H1 (cell line): Measurements from ENCODE around the gene TCERG1. TPM values are rescaled to one million over a fixed set of nuclear protein-coding genes. Genes with fewer than 3 reads are reported as not detected.

Experiments
- CTCF ChIA-PET: fragments of 300-600 bp; sonication (Branson Sonifier 250); formaldehyde crosslinking; loops from one replicate; lab custom pipeline; 2021; ENCODE audit not compliant: partially characterized antibody; lab: Charles Lee
- POLR2A ChIA-PET: fragments of 300-600 bp; sonication (Branson Sonifier 250); formaldehyde crosslinking; loops from one replicate; lab custom pipeline; 2021; ENCODE audit warnings: inconsistent platforms; ENCODE audit not compliant: partially characterized antibody; lab: Charles Lee
- DNase-seq, 2 experiments: peaks; one replicate each; pipeline versions ENCODE4 v3.0.0 to v3.0.0-alpha.2; 2010 to 2022; ENCODE audit warnings: low spot score in 2 of 2, low read depth in 1 of 2, mixed read lengths in 1 of 2
- FAIRE-seq: peaks from 2 replicates; lab custom pipeline; 2011; peaks lifted over from hg19 to GRCh38; lab: Jason Lieb, UNC
- H2AFZ ChIP-seq: 2 replicates; pipeline ENCODE4 v1.8.1; 2012; ENCODE audit warnings: low read length, inconsistent platforms
- H2AK5ac ChIP-seq: 2 replicates; pipeline ENCODE4 v1.6.1; 2013; ENCODE audit warnings: low read depth, low read length
- H2BK120ac ChIP-seq: replicated peaks from 2 replicates; pipeline ENCODE3; 2013; ENCODE audit warnings: low read depth, low read length, inconsistent platforms
- H2BK12ac ChIP-seq: 2 replicates; pipeline ENCODE4 v1.6.1; 2013; ENCODE audit warnings: low read depth, low read length
- H2BK15ac ChIP-seq: 2 replicates; pipeline ENCODE4 v1.6.1; 2013; ENCODE audit warnings: low read length
- H2BK20ac ChIP-seq: 2 replicates; pipeline ENCODE4 v1.6.1; 2013; ENCODE audit warnings: low read length
- H2BK5ac ChIP-seq: 2 replicates; pipeline ENCODE4 v1.6.1; 2013; ENCODE audit warnings: low read depth, low read length
- H3K14ac ChIP-seq: 2 replicates; pipeline ENCODE4 v1.6.1; 2013; ENCODE audit warnings: inconsistent platforms; ENCODE audit not compliant: insufficient read length
- H3K18ac ChIP-seq: 2 replicates; pipeline ENCODE4 v1.6.1; 2013; ENCODE audit warnings: low read length; ENCODE audit errors: extremely low read depth
- H3K23ac ChIP-seq: 2 replicates; pipeline ENCODE4 v1.6.1; 2013; ENCODE audit warnings: inconsistent platforms; ENCODE audit not compliant: insufficient read length
- H3K23me2 ChIP-seq: 2 replicates; pipeline ENCODE4 v1.6.1; 2013; ENCODE audit warnings: low read depth, low read length
- H3K27ac ChIP-seq: 2 replicates; pipeline ENCODE4 v1.6.1; 2011; ENCODE audit warnings: low read depth, low read length, inconsistent platforms
- H3K27me3 ChIP-seq, 4 experiments: replicated peaks in 1 of 4; 1 replicate in 1 of 4; 2 replicates in 3 of 4; pipeline versions ENCODE4 v1.6.1 to v1.8.1; 2011 to 2013; ENCODE audit warnings: low read length in 3 of 4, mild to moderate bottlenecking in 3 of 4, inconsistent platforms in 2 of 4, mixed read lengths in 2 of 4, moderate library complexity in 1 of 4; ENCODE audit not compliant: control insufficient read depth in 3 of 4, insufficient read depth in 3 of 4; ENCODE audit errors: extremely low read depth in 1 of 4
- H3K36me3 ChIP-seq, 4 experiments: 2 replicates each; pipeline versions ENCODE4 v1.6.1 to v1.8.1; 2011 to 2013; ENCODE audit warnings: mild to moderate bottlenecking in 4 of 4, low read length in 3 of 4, moderate library complexity in 2 of 4, control low read depth in 1 of 4, inconsistent platforms in 1 of 4; ENCODE audit not compliant: insufficient read depth in 4 of 4, control insufficient read depth in 2 of 4
- H3K4ac ChIP-seq: replicated peaks from 2 replicates; pipeline ENCODE3; 2013; ENCODE audit warnings: low read length, low read depth, mixed read lengths, inconsistent platforms; ENCODE audit not compliant: insufficient read length
- H3K4me1 ChIP-seq, 4 experiments: replicated peaks in 1 of 4; 1 replicate in 1 of 4; 2 replicates in 3 of 4; pipeline versions ENCODE4 v1.6.1 to v1.8.1; 2011 to 2013; ENCODE audit warnings: low read length in 3 of 4, inconsistent platforms in 2 of 4, mixed read lengths in 1 of 4; ENCODE audit not compliant: insufficient read depth in 4 of 4, control insufficient read depth in 3 of 4
- H3K4me2 ChIP-seq, 2 experiments: 2 replicates each; pipeline versions ENCODE4 v1.6.1 to v1.8.1; 2011 to 2013; ENCODE audit warnings: low read depth in 2 of 2, low read length in 2 of 2, control low read depth in 1 of 2, inconsistent platforms in 1 of 2, mild to moderate bottlenecking in 1 of 2; ENCODE audit not compliant: insufficient read depth in 1 of 2
- H3K4me3 ChIP-seq, 4 experiments: fragments of 200-600, 300-600 bp in 1 of 4; sonication (generic), shearing (Covaris generic), sonication (Bioruptor Twin) in 1 of 4; 2 replicates each; pipeline versions ENCODE4 v1.5.1 to v1.8.1; 2011 to 2016; ENCODE audit warnings: low read length in 4 of 4, low read depth in 3 of 4, control low read depth in 2 of 4, inconsistent platforms in 2 of 4, mild to moderate bottlenecking in 2 of 4, mixed read lengths in 1 of 4, moderate library complexity in 1 of 4; ENCODE audit not compliant: insufficient read depth in 2 of 4; ENCODE audit errors: extremely low read depth in 1 of 4
- H3K56ac ChIP-seq: replicated peaks from 2 replicates; pipeline ENCODE3; 2013; ENCODE audit warnings: low read depth, mild to moderate bottlenecking, mixed read lengths, low read length, inconsistent platforms; ENCODE audit not compliant: insufficient read length
- H3K79me1 ChIP-seq: 2 replicates; pipeline ENCODE4 v1.6.1; 2013; ENCODE audit warnings: low read depth, low read length, control low read depth
- H3K79me2 ChIP-seq, 2 experiments: 2 replicates each; pipeline versions ENCODE4 v1.6.1 to v1.8.1; 2012 to 2013; ENCODE audit warnings: low read length in 2 of 2, mild to moderate bottlenecking in 2 of 2, inconsistent platforms in 1 of 2; ENCODE audit not compliant: insufficient read depth in 2 of 2, control insufficient read depth in 1 of 2
- H3K9ac ChIP-seq, 4 experiments: replicated peaks in 1 of 4; 1 replicate in 1 of 4; 2 replicates in 3 of 4; pipeline versions ENCODE4 v1.6.1 to v1.8.1; 2011 to 2013; ENCODE audit warnings: low read depth in 3 of 4, low read length in 3 of 4, control low read depth in 2 of 4, mild to moderate bottlenecking in 2 of 4, moderate library complexity in 2 of 4, inconsistent platforms in 1 of 4; ENCODE audit errors: extremely low read depth in 1 of 4
- H3K9me3 ChIP-seq, 2 experiments: 2 replicates each; pipeline versions ENCODE4 v1.6.1 to v1.8.1; 2012 to 2013; ENCODE audit warnings: mild to moderate bottlenecking in 2 of 2, moderate library complexity in 2 of 2, control low read depth in 1 of 2, inconsistent platforms in 1 of 2, low read depth in 1 of 2, low read length in 1 of 2, mixed read lengths in 1 of 2; ENCODE audit not compliant: insufficient read depth in 2 of 2
- H4K20me1 ChIP-seq, 2 experiments: replicated peaks in 1 of 2; 2 replicates each; pipeline versions ENCODE3 to v1.8.1; 2011 to 2013; ENCODE audit warnings: inconsistent platforms in 2 of 2, low read length in 2 of 2, mild to moderate bottlenecking in 1 of 2; ENCODE audit not compliant: insufficient read depth in 2 of 2, control insufficient read depth in 1 of 2
- H4K5ac ChIP-seq: 2 replicates; pipeline ENCODE4 v1.6.1; 2013; ENCODE audit warnings: low read length, low read depth, mixed read lengths, inconsistent platforms; ENCODE audit not compliant: insufficient read length
- H4K8ac ChIP-seq: 2 replicates; pipeline ENCODE4 v1.8.0; 2013; ENCODE audit warnings: mild to moderate bottlenecking, moderate library complexity, low read length, inconsistent platforms; ENCODE audit not compliant: insufficient read depth; ENCODE audit errors: extremely low read depth
- H4K91ac ChIP-seq: replicated peaks from 2 replicates; pipeline ENCODE3; 2013; ENCODE audit warnings: low read length, mixed read lengths, inconsistent platforms; ENCODE audit not compliant: insufficient read length
- BACH1 ChIP-seq: IDR thresholded peaks from 2 replicates; pipeline ENCODE4 v1.6.1; 2012; ENCODE audit warnings: low read length, improper control_type of control experiment
- CEBPB ChIP-seq: IDR thresholded peaks from 2 replicates; pipeline ENCODE4 v1.6.1; 2012; ENCODE audit warnings: low read depth, low read length
- KDM4A ChIP-seq: IDR thresholded peaks from one replicate; pipeline ENCODE4 v1.7.1; 2012; ENCODE audit warnings: low read depth, mild to moderate bottlenecking, moderate library complexity, low read length, inconsistent platforms; ENCODE audit not compliant: severe bottlenecking
- SIX5 ChIP-seq: IDR thresholded peaks from 2 replicates; pipeline ENCODE4 v1.6.1; 2011; ENCODE audit warnings: mild to moderate bottlenecking, low read depth, low read length
- TCF12 ChIP-seq: IDR thresholded peaks from 2 replicates; pipeline ENCODE4 v1.6.1; 2011; ENCODE audit warnings: low read depth, mild to moderate bottlenecking, low read length
- polyA plus RNA-seq, 7 experiments: library from polyadenylated mRNA; depleted of rRNA in 3 of 7; stranded (reverse) in 5 of 7; unstranded in 2 of 7; fragments of >200 nt in 5 of 7; fragments of 200-250 nt in 2 of 7; gene quantifications; 1 replicate in 5 of 7; 2 replicates in 1 of 7; 4 replicates in 1 of 7; pipeline versions ENCODE4 v1.2.1 to v1.2.3, GENCODE V29; 2011 to 2013; ENCODE audit warnings: missing spikeins in 2 of 7, mixed read lengths in 2 of 7
- total RNA-seq: library from RNA; stranded (reverse); fragmentation: NEBNext Ultra II Directional; extraction: Animal tissue kit (Norgen Biotek cat#: 25700); gene quantifications from 2 replicates; pipeline ENCODE4 v1.2.1, GENCODE V29; 2021
- TF ChIP-seq, protein P1 (sequence below): IDR thresholded peaks from 2 replicates; pipeline ENCODE4 v1.6.1; 2011; ENCODE audit warnings: low read length, improper control_type of control experiment

The TCERG1 gene
- total and polyA plus RNA-seq, 2 of the 8 experiments (the other 6 are each of a cell fraction or from before 2014, with no cell fraction given): 105 to 122 TPM

DNA sequence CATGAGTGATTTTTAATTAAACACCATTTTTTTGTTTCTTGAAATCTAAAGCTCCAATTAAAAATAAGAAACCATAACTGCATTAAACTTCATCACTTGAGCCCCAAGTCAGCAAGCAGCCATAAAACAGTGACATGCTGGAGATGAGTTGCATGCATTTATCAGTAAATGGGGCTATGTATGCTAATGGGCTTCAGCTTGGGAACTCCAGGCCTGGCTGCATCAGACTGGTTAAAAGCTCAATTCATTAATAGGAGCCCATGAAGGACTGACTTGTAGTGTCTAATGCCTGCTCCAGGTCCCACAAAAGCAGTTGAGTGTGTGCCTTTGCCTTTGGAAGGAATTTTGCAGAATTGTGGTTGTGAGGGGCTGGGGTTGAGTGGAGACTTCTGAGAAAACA lies 102.5 kb downstream of the TCERG1 start:
- Histone ChIP-seq H3K4ac (no peak overlapping the region), H3K27me3 (no peaks in the 10 kb centered on the region), H4K8ac (no peak overlapping the region), H3K9ac (no peak overlapping the region), H4K5ac (no peak overlapping the region), H2BK5ac (no peak overlapping the region), H3K18ac (no peak overlapping the region), H3K9me3 (no peaks in the 10 kb centered on the region), H2BK12ac (no peak overlapping the region), H3K36me3 (no peaks in the 10 kb centered on the region), H3K56ac (no peak overlapping the region), H3K23me2 (no peaks in the 10 kb centered on the region), H4K20me1 (no peaks in the 10 kb centered on the region), H3K4me1 (no peaks in the 10 kb centered on the region), H2BK15ac (no peak overlapping the region), H2AK5ac (no peak overlapping the region), H4K91ac (no peak overlapping the region), H3K14ac (no peak overlapping the region), H2BK120ac (no peak overlapping the region), H3K23ac (no peak overlapping the region), H3K79me2 (no peaks in the 10 kb centered on the region), H2AFZ (no peak overlapping the region), H3K4me2 (no peak overlapping the region), H3K4me3 (no peak overlapping the region), H3K27ac (no peak overlapping the region), H2BK20ac (no peak overlapping the region), H3K79me1 (no peaks in the 10 kb centered on the region)
- FAIRE-seq: no peak
- POLR2A ChIA-PET: no interaction called here
- CTCF ChIA-PET: interaction anchor here (0.6 to 1.4 kb wide), 7 partner anchors 19 to 444 kb away, joined by 3 to 7 read pairs (median 3); no protein-coding TSS in a partner anchor
- no peak for DNase-seq
- TF ChIP-seq BACH1 (no peak), TCF12 (no peak), SIX5 (no peak), KDM4A (no peak), CEBPB (no peak)
- TF ChIP-seq, protein P1, sequence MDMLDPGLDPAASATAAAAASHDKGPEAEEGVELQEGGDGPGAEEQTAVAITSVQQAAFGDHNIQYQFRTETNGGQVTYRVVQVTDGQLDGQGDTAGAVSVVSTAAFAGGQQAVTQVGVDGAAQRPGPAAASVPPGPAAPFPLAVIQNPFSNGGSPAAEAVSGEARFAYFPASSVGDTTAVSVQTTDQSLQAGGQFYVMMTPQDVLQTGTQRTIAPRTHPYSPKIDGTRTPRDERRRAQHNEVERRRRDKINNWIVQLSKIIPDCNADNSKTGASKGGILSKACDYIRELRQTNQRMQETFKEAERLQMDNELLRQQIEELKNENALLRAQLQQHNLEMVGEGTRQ: no peak
